ENCODE results near the gene MUC20. TPM values are rescaled to one million over a fixed set of nuclear protein-coding genes. Genes with fewer than 3 reads are reported as not detected.
"Not testable (repeated sequence)": the region's sequence is repeated elsewhere in the genome, so short reads cannot be mapped to it uniquely, and the experiment has no call there.

The MUC20 gene
- total RNA-seq, 3 donors from 2014 or later, result 29.5 to 147 (median 112) TPM

- peaks cover 9% of the 10 kb centered on the region for H3K36me3 ChIP-seq (ENCODE audit: low read depth)
- intact Hi-C loops (cut with DNase I, micrococcal nuclease), result no loop called here
- no peaks in the 10 kb centered on the region for H3K9me3 ChIP-seq
- H3K4me1 ChIP-seq (ENCODE audit: low read depth), result no peaks in the 10 kb centered on the region
- DNase-seq (no peak), ATAC-seq (no peak)
- TF ChIP-seq, protein P1, sequence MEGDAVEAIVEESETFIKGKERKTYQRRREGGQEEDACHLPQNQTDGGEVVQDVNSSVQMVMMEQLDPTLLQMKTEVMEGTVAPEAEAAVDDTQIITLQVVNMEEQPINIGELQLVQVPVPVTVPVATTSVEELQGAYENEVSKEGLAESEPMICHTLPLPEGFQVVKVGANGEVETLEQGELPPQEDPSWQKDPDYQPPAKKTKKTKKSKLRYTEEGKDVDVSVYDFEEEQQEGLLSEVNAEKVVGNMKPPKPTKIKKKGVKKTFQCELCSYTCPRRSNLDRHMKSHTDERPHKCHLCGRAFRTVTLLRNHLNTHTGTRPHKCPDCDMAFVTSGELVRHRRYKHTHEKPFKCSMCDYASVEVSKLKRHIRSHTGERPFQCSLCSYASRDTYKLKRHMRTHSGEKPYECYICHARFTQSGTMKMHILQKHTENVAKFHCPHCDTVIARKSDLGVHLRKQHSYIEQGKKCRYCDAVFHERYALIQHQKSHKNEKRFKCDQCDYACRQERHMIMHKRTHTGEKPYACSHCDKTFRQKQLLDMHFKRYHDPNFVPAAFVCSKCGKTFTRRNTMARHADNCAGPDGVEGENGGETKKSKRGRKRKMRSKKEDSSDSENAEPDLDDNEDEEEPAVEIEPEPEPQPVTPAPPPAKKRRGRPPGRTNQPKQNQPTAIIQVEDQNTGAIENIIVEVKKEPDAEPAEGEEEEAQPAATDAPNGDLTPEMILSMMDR (IDR thresholded peaks at IDR 0.05), result no peak
- H3K4me3 ChIP-seq, result no peak overlapping the region
These were observed 5.6 kb upstream of the MUC20 start for GRCh38 chr3:195715134-195715533.

- no peak overlapping the region for H3K4me3 ChIP-seq
- no peaks in the 10 kb centered on the region for H3K9me3 ChIP-seq
- intact Hi-C loops (cut with DNase I, micrococcal nuclease), result no loop called here
- peak in 1 of 3 donors; percentile 25 for DNase-seq
- ATAC-seq, result peak; percentile 59
- TF ChIP-seq, protein P1 (IDR thresholded peaks at IDR 0.05), result no peak
- H3K4me1 ChIP-seq (ENCODE audit: low read depth), result peaks cover 5% of the 10 kb centered on the region
- peaks cover 9% of the 10 kb centered on the region for H3K36me3 ChIP-seq (ENCODE audit: low read depth)
These were observed 5.1 kb upstream of the MUC20 start for GRCh38 chr3:195715583-195716266.

- intact Hi-C loops (cut with DNase I, micrococcal nuclease), result no loop called here
- no peak for DNase-seq
- TF ChIP-seq, protein P1 (IDR thresholded peaks at IDR 0.05), result no peak
- Histone ChIP-seq H3K4me3 (no peak overlapping the region), H3K9me3 (no peaks in the 10 kb centered on the region), H3K36me3 (ENCODE audit: low read depth) (no peaks in the 10 kb centered on the region), H3K4me1 (ENCODE audit: low read depth) (peaks cover 10% of the 10 kb centered on the region)
- no peak for ATAC-seq
These were observed 3.4 kb upstream of the MUC20 start for GRCh38 chr3:195717416-195717815.

- TF ChIP-seq, protein P1 (IDR thresholded peaks at IDR 0.05), result no peak
- intact Hi-C loops (cut with DNase I, micrococcal nuclease), result no loop called here
- no peak overlapping the region for H3K4me3 ChIP-seq
- ATAC-seq, result no peak
- no peaks in the 10 kb centered on the region for H3K9me3 ChIP-seq
- no peaks in the 10 kb centered on the region for H3K36me3 ChIP-seq (ENCODE audit: low read depth)
- peaks cover 10% of the 10 kb centered on the region for H3K4me1 ChIP-seq (ENCODE audit: low read depth)
- DNase-seq, result no peak
These were observed 2.8 kb upstream of the MUC20 start for GRCh38 chr3:195717852-195718476.

DNA sequence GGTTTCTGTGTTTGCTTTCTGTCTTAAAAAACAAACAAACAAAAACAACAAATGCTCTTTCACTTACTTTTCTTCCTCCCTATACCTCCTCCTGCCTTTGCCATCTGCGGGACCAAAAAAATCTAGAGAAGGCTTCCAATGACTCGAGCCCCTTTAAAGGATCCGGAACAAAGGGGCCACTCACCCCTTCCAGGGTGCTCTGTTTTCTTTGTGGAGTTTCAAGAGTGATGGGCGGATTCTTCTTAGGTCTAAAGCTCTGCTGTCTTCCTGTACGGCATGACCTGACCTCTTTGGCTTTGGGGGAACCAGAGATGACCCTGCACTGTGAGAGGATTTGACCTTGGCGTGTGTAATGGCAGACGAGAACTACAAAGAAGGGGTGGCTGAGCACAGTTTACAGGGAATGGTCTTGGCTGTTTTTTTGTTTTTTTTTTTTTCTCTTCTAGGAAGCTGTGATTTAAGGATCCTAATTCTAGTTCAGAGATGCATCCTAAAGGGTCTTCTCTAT, 2.2 kb upstream of the MUC20 start:
- Histone ChIP-seq H3K9me3 (no peaks in the 10 kb centered on the region), H3K36me3 (ENCODE audit: low read depth) (no peaks in the 10 kb centered on the region), H3K4me3 (no peak overlapping the region), H3K4me1 (ENCODE audit: low read depth) (peaks cover 10% of the 10 kb centered on the region)
- TF ChIP-seq, protein P1 (IDR thresholded peaks at IDR 0.05), result no peak
- no peak for ATAC-seq
- DNase-seq, result no peak
- intact Hi-C loops (cut with DNase I, micrococcal nuclease), result no loop called here

GRCh38 chr3:195719514-195720254, 1.1 kb upstream of the MUC20 start:
- DNase-seq; ATAC-seq; H3K4me3 ChIP-seq; H3K4me1 ChIP-seq (ENCODE audit: low read depth); H3K36me3 ChIP-seq (ENCODE audit: low read depth); H3K9me3 ChIP-seq; intact Hi-C loops (cut with DNase I, micrococcal nuclease): not testable (repeated sequence)

DNA sequence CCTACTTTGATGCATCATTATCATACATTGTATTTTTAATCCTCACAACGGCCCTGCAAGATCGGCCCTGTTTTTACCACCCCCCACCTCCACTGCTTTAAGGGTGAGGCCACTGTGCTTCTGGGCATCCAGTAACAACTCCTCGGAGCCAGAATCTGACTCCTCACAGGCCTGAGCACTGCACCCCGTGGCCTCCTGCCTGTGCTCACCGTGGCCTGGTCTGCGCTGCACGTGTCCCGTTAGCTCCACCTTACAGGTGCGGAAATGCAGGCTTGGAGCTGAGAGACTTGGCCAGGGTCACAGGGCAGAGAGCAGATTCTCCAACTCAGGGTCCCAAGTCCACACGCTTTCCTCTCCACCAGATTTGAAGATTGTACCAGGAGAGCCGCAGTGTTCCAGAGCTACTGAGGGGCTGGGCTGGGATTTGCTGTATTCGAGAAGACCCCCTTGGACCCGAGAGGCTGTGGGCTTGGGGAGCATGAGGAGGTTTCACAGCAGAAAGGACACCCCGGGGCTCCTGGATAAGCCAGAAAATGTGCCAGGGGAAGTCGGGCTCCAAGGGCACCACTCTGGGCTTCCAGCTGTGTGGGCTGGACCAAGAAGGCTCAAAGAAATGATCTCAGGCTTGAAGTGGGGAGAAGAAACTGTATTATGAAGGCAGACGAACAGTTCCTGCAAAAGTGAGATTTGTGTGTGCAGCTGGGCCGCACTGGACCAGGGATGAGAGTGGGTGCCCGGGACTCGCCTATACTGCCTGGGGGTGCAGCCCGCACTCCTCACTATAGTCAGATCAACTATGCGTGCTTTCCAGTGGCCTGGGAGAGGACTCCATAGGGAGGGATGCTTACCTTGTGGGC, 1.6 kb downstream of the MUC20 start:
- peaks cover 12% of the 10 kb centered on the region for H3K4me1 ChIP-seq (ENCODE audit: low read depth)
- H3K36me3 ChIP-seq (ENCODE audit: low read depth); H3K9me3 ChIP-seq; intact Hi-C loops (cut with DNase I, micrococcal nuclease); H3K4me3 ChIP-seq; DNase-seq: not testable (repeated sequence)
- peak; percentile 65 for ATAC-seq

DNA sequence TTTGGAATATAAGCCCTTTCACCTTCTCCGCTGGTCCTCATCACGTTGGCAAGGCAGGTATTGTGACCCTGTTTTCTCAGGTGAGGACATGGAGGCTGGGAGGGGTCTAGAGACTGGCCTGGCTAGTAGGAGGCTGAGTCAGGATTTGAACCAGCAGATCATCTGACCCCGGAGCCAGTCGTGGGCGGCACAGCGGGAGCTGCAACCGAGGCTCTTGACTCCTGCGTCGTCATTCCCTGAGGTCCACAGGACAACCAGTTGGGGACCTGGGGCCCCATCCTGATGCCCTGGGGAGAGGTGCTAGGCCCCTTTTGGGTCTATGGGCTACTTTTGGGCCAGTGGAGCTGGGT, 2.2 kb downstream of the MUC20 start:
- ATAC-seq; H3K36me3 ChIP-seq (ENCODE audit: low read depth); H3K9me3 ChIP-seq; H3K4me3 ChIP-seq; DNase-seq; intact Hi-C loops (cut with DNase I, micrococcal nuclease): not testable (repeated sequence)
- peaks cover 16% of the 10 kb centered on the region for H3K4me1 ChIP-seq (ENCODE audit: low read depth)

All from mucosa of descending colon (tissue), 3 donors.